Measurements from ENCODE around the gene FAM240A. TPM values are rescaled to one million over a fixed set of nuclear protein-coding genes. Genes with fewer than 3 reads are reported as not detected.

The FAM240A gene
- total and polyA plus RNA-seq, 7 donors, result 0.01 to 0.96 (median 0.09) TPM; not detected in 3

GRCh38 chr3:46672349-46672695 lies 60.0 kb downstream of the FAM240A start:
- DNase-seq (peak in 1 of 2 donors; percentile 35), ATAC-seq (no peak)
- Histone ChIP-seq H3K27me3 (ENCODE audit: insufficient read depth in 3 of 3, low read length in 2 of 3) (no peaks in the 10 kb centered on the region), H3K4me1 (no peaks in the 10 kb centered on the region), H3K36me3 (ENCODE audit: insufficient read depth in 1 of 2, low read depth in 1 of 2) (peaks cover 0 to 63% of the 10 kb centered on the region in 2 donors), H3K27ac (no peak overlapping the region), H3K9me3 (no peaks in the 10 kb centered on the region), H3K4me3 (no peak overlapping the region)
- 88 to 89% (median 89%) methylated on average over 6 of the region's 6 CpGs for WGBS, 3 donors
- intact Hi-C loops (cut with DNase I), result no loop called here
- TF ChIP-seq CTCF (IDR thresholded peaks at IDR 0.05), result no peak

- WGBS, 3 donors, result 93 to 94% (median 94%) methylated on average over 9 to 10 of the region's 10 CpGs
- peaks cover 0 to 63% of the 10 kb centered on the region in 2 donors for H3K36me3 ChIP-seq (ENCODE audit: insufficient read depth in 1 of 2, low read depth in 1 of 2)
These were observed 61.1 kb downstream of the FAM240A start for GRCh38 chr3:46673151-46674030.

GRCh38 chr3:46674031-46674845 lies 61.9 kb downstream of the FAM240A start:
- TF ChIP-seq CTCF (IDR thresholded peaks at IDR 0.05), result no peak
- Histone ChIP-seq H3K27me3 (ENCODE audit: insufficient read depth in 3 of 3, low read length in 2 of 3) (no peaks in the 10 kb centered on the region), H3K9me3 (no peaks in the 10 kb centered on the region), H3K36me3 (ENCODE audit: insufficient read depth in 1 of 2, low read depth in 1 of 2) (peaks cover 0 to 63% of the 10 kb centered on the region in 2 donors), H3K4me3 (no peak overlapping the region), H3K4me1 (peaks cover 4% of the 10 kb centered on the region), H3K27ac (no peak overlapping the region)
- intact Hi-C loops (cut with DNase I), result no loop called here
- DNase-seq (peak in 1 of 2 donors; percentile 21), ATAC-seq (no peak)
- WGBS, 3 donors, result 94 to 95% (median 95%) methylated on average over 12 of the region's 12 CpGs

More at GRCh38 chr3:46673151-46674030, 61.1 kb downstream of the FAM240A start:
- H3K4me1 ChIP-seq, result peaks cover 4% of the 10 kb centered on the region
- H3K27ac ChIP-seq, result no peak overlapping the region
- intact Hi-C loops (cut with DNase I), result no loop called here
- H3K27me3 ChIP-seq (ENCODE audit: insufficient read depth in 3 of 3, low read length in 2 of 3), result no peaks in the 10 kb centered on the region
- H3K4me3 ChIP-seq, result no peak overlapping the region
- no peaks in the 10 kb centered on the region for H3K9me3 ChIP-seq
- no peak for TF ChIP-seq CTCF (IDR thresholded peaks at IDR 0.05)
- no peak for ATAC-seq
- peak in 1 of 2 donors; percentile 31 for DNase-seq

GRCh38 chr3:46675426-46675825 lies 63.1 kb downstream of the FAM240A start:
- no peak overlapping the region for H3K27ac ChIP-seq
- peak in 1 of 2 donors; percentile 6 for DNase-seq
- H3K9me3 ChIP-seq, result no peaks in the 10 kb centered on the region
- H3K4me1 ChIP-seq, result peaks cover 4% of the 10 kb centered on the region
- 92 to 93% (median 92%) methylated on average over 6 of the region's 6 CpGs for WGBS, 3 donors
- H3K36me3 ChIP-seq (ENCODE audit: insufficient read depth in 1 of 2, low read depth in 1 of 2), result peaks cover 0 to 73% of the 10 kb centered on the region in 2 donors
- no peak for ATAC-seq
- no peaks in the 10 kb centered on the region for H3K27me3 ChIP-seq (ENCODE audit: insufficient read depth in 3 of 3, low read length in 2 of 3)
- H3K4me3 ChIP-seq, result no peak overlapping the region
- intact Hi-C loops (cut with DNase I), result no loop called here
- no peak for TF ChIP-seq CTCF (IDR thresholded peaks at IDR 0.05)

Other genes starting within 250 kb of the FAM240A start
- gene CCR5, start 241.6 kb upstream of the FAM240A start, total RNA-seq, result 1 to 10 TPM in 1 of 4 donors, under 1 TPM in 3; 0.19 to 1.1 (median 0.52) TPM
- gene CCR5, start 241.6 kb upstream of the FAM240A start, polyA plus RNA-seq, result under 1 TPM; 0.08 to 0.21 (median 0.14) TPM
- gene CCRL2, start 205.3 kb upstream of the FAM240A start, total RNA-seq, result 1 to 10 TPM; 1.0 to 1.8 (median 1.7) TPM
- 1 to 10 TPM in 1 of 3 donors, under 1 TPM in 2; 0.55 to 1.1 (median 0.70) TPM for gene CCRL2, start 205.3 kb upstream of the FAM240A start, polyA plus RNA-seq
- gene LTF, start 147.6 kb upstream of the FAM240A start, total RNA-seq, result 1 to 10 TPM; 2.0 to 3.8 (median 3.2) TPM
- 1 to 10 TPM in 1 of 3 donors, under 1 TPM in 2; 0.73 to 1.9 (median 0.94) TPM for gene LTF, start 147.6 kb upstream of the FAM240A start, polyA plus RNA-seq
- gene RTP3, start 114.5 kb upstream of the FAM240A start, total RNA-seq, result not detected
- gene RTP3, start 114.5 kb upstream of the FAM240A start, polyA plus RNA-seq, result under 1 TPM in 1 of 3 donors, not detected in 2; 0.01 TPM
- gene LRRC2, start 46.2 kb upstream of the FAM240A start, total RNA-seq, result 100 to 1,000 TPM in 1 of 4 donors, 10 to 100 TPM in 3; 65.1 to 160 (median 95.6) TPM
- gene LRRC2, start 46.2 kb upstream of the FAM240A start, polyA plus RNA-seq, result 10 to 100 TPM in 2 of 3 donors, 1 to 10 TPM in 1; 8.3 to 60.3 (median 57.9) TPM
- gene ALS2CL, start 81.2 kb downstream of the FAM240A start, total RNA-seq, result 10 to 100 TPM in 1 of 4 donors, 1 to 10 TPM in 3; 5.0 to 10.1 (median 8.0) TPM
- 1 to 10 TPM; 5.2 to 6.6 (median 5.5) TPM for gene ALS2CL, start 81.2 kb downstream of the FAM240A start, polyA plus RNA-seq
- 1 to 10 TPM in 1 of 4 donors, under 1 TPM in 3; 0.27 to 2.2 (median 0.33) TPM for gene TMIE, start 88.9 kb downstream of the FAM240A start, total RNA-seq
- 1 to 10 TPM in 1 of 3 donors, under 1 TPM in 2; 0.40 to 1.1 (median 0.65) TPM for gene TMIE, start 88.9 kb downstream of the FAM240A start, polyA plus RNA-seq
- gene PRSS50, start 105.3 kb downstream of the FAM240A start, total RNA-seq, result under 1 TPM in 3 of 4 donors, not detected in 1; 0.12 to 0.34 (median 0.23) TPM
- gene PRSS50, start 105.3 kb downstream of the FAM240A start, polyA plus RNA-seq, result under 1 TPM; 0.01 to 0.15 (median 0.07) TPM